A549 (cell line): ENCODE results near the gene HECTD2. TPM values are rescaled to one million over a fixed set of nuclear protein-coding genes. Genes with fewer than 3 reads are reported as not detected.

Source experiments
- ATAC-seq, 2 experiments: fragments of 200-7000 bp in 1 of 2; fragments of >200 bp in 1 of 2; cut with Nextera tagmentation in 1 of 2; cut with Tn5 transposase in 1 of 2; 3 replicates each; pipeline versions ENCODE4 v1.8.0 to v1.9.1; 2018 to 2020; ENCODE audit warnings: mild to moderate bottlenecking in 1 of 2, moderate library complexity in 1 of 2
- CTCF ChIA-PET: fragments of 300-600 bp; sonication (Branson Sonifier 250); formaldehyde crosslinking; extraction: SDS; loops from one replicate; lab custom pipeline; 2021; ENCODE audit warnings: antibody characterized with exemption, inconsistent platforms; lab: Yijun Ruan, JAX
- POLR2A ChIA-PET: fragments of 350-600 bp; formaldehyde crosslinking; extraction: SDS; loops from one replicate; lab custom pipeline; 2021; ENCODE audit warnings: antibody characterized with exemption, inconsistent platforms; lab: Yijun Ruan, JAX
- DNase-seq, 2 experiments: peaks; one replicate each; pipeline versions ENCODE4 v3.0.0 to v3.0.0-alpha.2; 2011 to 2016; ENCODE audit warnings: low read depth in 1 of 2, low spot score in 1 of 2
- FAIRE-seq: peaks from 2 replicates; lab custom pipeline; 2011; peaks lifted over from hg19 to GRCh38; lab: Jason Lieb, UNC
- H3K27ac ChIP-seq, 2 experiments: fragments of >200 bp; sonication (Bioruptor Twin); formaldehyde crosslinking; 3 replicates each; pipeline ENCODE4 v1.5.1; 2016 to 2017
- H3K4me1 ChIP-seq: fragments of >200 bp; sonication (Bioruptor Twin); formaldehyde crosslinking; 3 replicates; pipeline ENCODE4 v1.6.1; 2016
- H3K4me2 ChIP-seq: fragments of >200 bp; sonication (Bioruptor Twin); formaldehyde crosslinking; 3 replicates; pipeline ENCODE4 v1.6.1; 2016
- H3K4me3 ChIP-seq: fragments of >200 bp; sonication (Bioruptor Twin); formaldehyde crosslinking; 3 replicates; pipeline ENCODE4 v1.5.1; 2016
- H3K9me3 ChIP-seq: fragments of >200 bp; sonication (Bioruptor Twin); formaldehyde crosslinking; 3 replicates; pipeline ENCODE4 v1.6.1; 2016
- ATOH8 ChIP-seq: fragments of 250-450 bp; sonication (Bioruptor Pico); IDR thresholded peaks from 2 replicates; pipeline ENCODE4 v1.5.0; 2020; ENCODE audit warnings: low read depth, mild to moderate bottlenecking, moderate library complexity
- BHLHE40 ChIP-seq: IDR thresholded peaks from 2 replicates; pipeline ENCODE4 v1.6.1; 2012; ENCODE audit warnings: low read depth, low read length, inconsistent platforms
- E2F6 ChIP-seq: IDR thresholded peaks from 2 replicates; pipeline ENCODE4 v1.6.1; 2012; ENCODE audit warnings: low read depth, borderline replicate concordance
- EHF ChIP-seq: fragments of 250-450 bp; sonication (Bioruptor Pico); IDR thresholded peaks from 2 replicates; pipeline ENCODE4 v1.5.0; 2020; ENCODE audit warnings: mild to moderate bottlenecking
- ELK1 ChIP-seq: fragments of 150-350 bp; IDR thresholded peaks from 2 replicates; pipeline ENCODE4 v1.6.1; 2014; ENCODE audit warnings: low read depth, mild to moderate bottlenecking, low read length
- EP300 ChIP-seq, 2 experiments: fragments of >200 bp; sonication (Bioruptor Twin); formaldehyde crosslinking; IDR thresholded peaks; 2 replicates in 1 of 2; 3 replicates in 1 of 2; pipeline ENCODE4 v1.6.1; 2016 to 2017
- ESRRA ChIP-seq: fragments of 150-350 bp; IDR thresholded peaks from 2 replicates; pipeline ENCODE4 v1.6.1; 2014; ENCODE audit warnings: mild to moderate bottlenecking, low read length, borderline replicate concordance
- FOSB ChIP-seq: fragments of 250-450 bp; sonication (Bioruptor Pico); IDR thresholded peaks from 2 replicates; pipeline ENCODE4 v1.5.0; 2020; ENCODE audit warnings: mild to moderate bottlenecking, moderate library complexity
- HES2 ChIP-seq: fragments of >200 bp; sonication (Bioruptor Twin); formaldehyde crosslinking; IDR thresholded peaks from 2 replicates; pipeline ENCODE4 v1.6.1; 2016
- HMGXB4 ChIP-seq: fragments of 250-450 bp; sonication (Bioruptor Pico); IDR thresholded peaks from 2 replicates; pipeline ENCODE4 v1.5.0; 2021; ENCODE audit warnings: mild to moderate bottlenecking, moderate library complexity, borderline replicate concordance
- HOXB13 ChIP-seq: fragments of 250-450 bp; sonication (Bioruptor Pico); IDR thresholded peaks from 2 replicates; pipeline ENCODE4 v1.5.0; 2020; ENCODE audit warnings: low read depth, mild to moderate bottlenecking, moderate library complexity
- JUN ChIP-seq, 2 experiments: fragments of >200 bp; sonication (Bioruptor Twin); formaldehyde crosslinking; IDR thresholded peaks; 2 replicates in 1 of 2; 3 replicates in 1 of 2; pipeline ENCODE4 v1.6.1; 2016 to 2017
- KDM5A ChIP-seq: fragments of 200-600 bp; sonication (generic); IDR thresholded peaks from 2 replicates; pipeline ENCODE4 v1.6.1; 2016; ENCODE audit warnings: antibody characterized with exemption, mild to moderate bottlenecking
- MAFK ChIP-seq: fragments of 450-650 bp; IDR thresholded peaks from 2 replicates; pipeline ENCODE4 v1.6.1; 2014; ENCODE audit not compliant: partially characterized antibody
- MAX ChIP-seq: IDR thresholded peaks from 2 replicates; pipeline ENCODE4 v1.6.1; 2012
- NPAS2 ChIP-seq: fragments of 250-450 bp; sonication (Bioruptor Pico); IDR thresholded peaks from 2 replicates; pipeline ENCODE4 v1.8.0; 2022; ENCODE audit warnings: mild to moderate bottlenecking, moderate library complexity, borderline replicate concordance
- NR3C1 ChIP-seq: fragments of >200 bp; sonication (Bioruptor Twin); formaldehyde crosslinking; IDR thresholded peaks from 3 replicates; pipeline ENCODE4 v1.6.1; 2017
- PBX3 ChIP-seq: IDR thresholded peaks from 2 replicates; pipeline ENCODE4 v1.6.1; 2012
- SMC3 ChIP-seq: fragments of >200 bp; sonication (Bioruptor Twin); formaldehyde crosslinking; IDR thresholded peaks from 3 replicates; pipeline ENCODE4 v1.6.1; 2018; ENCODE audit warnings: inconsistent platforms
- TP53 ChIP-seq: fragments of 250-450 bp; sonication (Bioruptor Pico); IDR thresholded peaks from 2 replicates; pipeline ENCODE4 v1.5.0; 2021; ENCODE audit warnings: mild to moderate bottlenecking, moderate library complexity
- USF2 ChIP-seq: fragments of 450-650 bp; IDR thresholded peaks from 2 replicates; pipeline ENCODE4 v1.6.1; 2014; ENCODE audit warnings: antibody characterized with exemption
- ZC3H11A ChIP-seq: fragments of 450-650 bp; IDR thresholded peaks from 2 replicates; pipeline ENCODE4 v1.6.1; 2014; ENCODE audit warnings: antibody characterized with exemption, mild to moderate bottlenecking
- ZFP36 ChIP-seq: fragments of 450-650 bp; IDR thresholded peaks from 2 replicates; pipeline ENCODE4 v1.6.1; 2014; ENCODE audit warnings: borderline replicate concordance; ENCODE audit not compliant: partially characterized antibody
- ZSCAN20 ChIP-seq: fragments of 250-450 bp; sonication (Bioruptor Pico); IDR thresholded peaks from 2 replicates; pipeline ENCODE4 v1.8.0; 2022; ENCODE audit warnings: mild to moderate bottlenecking, moderate library complexity
- WGBS: methylation state at CpG from one replicate; pipeline ENCODE4 v1.1.6; 2017; ENCODE audit errors: missing lambda C conversion rate; 5-methylcytosine and 5-hydroxymethylcytosine counted together
- polyA plus RNA-seq, 4 experiments: library from polyadenylated mRNA; depleted of rRNA in 3 of 4; stranded (reverse); fragments of >200 nt; fragmentation: RNase III in 1 of 4; extraction: RNeasy Plus Mini Kit Qiagen cat#74134 plus additional on column Dnase treatment in 1 of 4; gene quantifications; 2 replicates in 3 of 4; 3 replicates in 1 of 4; pipeline ENCODE4 v1.2.3, GENCODE V29; 2011 to 2017

Gene HECTD2
- polyA plus RNA-seq, 2 of the 4 experiments (the other 2 are of a cell fraction): 4.1 to 13.9 TPM

GRCh38 chr10:91391920-91392319, 18.2 kb upstream of the HECTD2 start:
- no peak for FAIRE-seq
- WGBS: 92% methylated on average over 1 of the region's 1 CpG
- CTCF ChIA-PET: interaction anchor here (0.5 to 2.5 kb wide), 8 partner anchors 11 to 521 kb away, joined by 3 to 9 read pairs (median 4); no protein-coding TSS in a partner anchor

GRCh38 chr10:91406322-91406721, 3.8 kb upstream of the HECTD2 start:
- no peaks in the 10 kb centered on the region for H3K9me3 ChIP-seq
- FAIRE-seq (no peak), ATAC-seq (no peak), DNase-seq (no peak)
- no peak overlapping the region for H3K4me2 ChIP-seq
- POLR2A ChIA-PET: no interaction called here
- peaks cover 12% of the 10 kb centered on the region; the same call in 2 of the 3 replicates for H3K4me1 ChIP-seq
- H3K27ac ChIP-seq: no peak overlapping the region
- H3K4me3 ChIP-seq: no peak overlapping the region
- CTCF ChIA-PET: interaction anchor here (2.3 kb wide), 1 partner anchor 16 kb away, joined by 7 read pairs; no protein-coding TSS in a partner anchor
- 93% methylated on average over 3 of the region's 3 CpGs for WGBS
- no peak for TF ChIP-seq E2F6
- no peak for TF ChIP-seq NPAS2 (CRISPR knock-in tag)
- TF ChIP-seq EP300 (IDR thresholded peaks at IDR 0.05): no peak
- TF ChIP-seq PBX3: no peak
- no peak for TF ChIP-seq NR3C1
- TF ChIP-seq ZSCAN20 (CRISPR knock-in tag): no peak
- TF ChIP-seq HOXB13 (CRISPR knock-in tag): no peak
- TF ChIP-seq ESRRA: no peak
- no peak for TF ChIP-seq ZFP36
- no peak for TF ChIP-seq USF2
- TF ChIP-seq HES2: no peak

More at GRCh38 chr10:91391920-91392319, 18.2 kb upstream of the HECTD2 start:
- DNase-seq (no peak), ATAC-seq (no peak)
- Histone ChIP-seq H3K27ac (no peak overlapping the region), H3K4me3 (no peak overlapping the region), H3K4me2 (no peak overlapping the region), H3K9me3 (no peaks in the 10 kb centered on the region), H3K4me1 (0 out of 3 replicates have a peak, but pooled peaks cover 4% of the 10 kb centered on the region)
- TF ChIP-seq FOSB (CRISPR knock-in tag): no peak
- TF ChIP-seq BHLHE40: no peak
- no peak for TF ChIP-seq TP53 (CRISPR knock-in tag)
- no peak for TF ChIP-seq JUN (IDR thresholded peaks at IDR 0.05)
- no peak for TF ChIP-seq ELK1
- no peak for TF ChIP-seq NPAS2 (CRISPR knock-in tag)
- TF ChIP-seq PBX3: no peak
- TF ChIP-seq HES2: no peak
- TF ChIP-seq ZSCAN20 (CRISPR knock-in tag): no peak
- TF ChIP-seq ZC3H11A: no peak
- TF ChIP-seq MAFK: no peak
- TF ChIP-seq HMGXB4 (CRISPR knock-in tag): no peak
- TF ChIP-seq SMC3: no peak
- no peak for TF ChIP-seq MAX
- TF ChIP-seq KDM5A: no peak
- TF ChIP-seq EHF: no peak
- TF ChIP-seq ATOH8 (CRISPR knock-in tag): no peak
- no peak for TF ChIP-seq ESRRA
- POLR2A ChIA-PET: interaction anchor here (1.3 kb wide), 1 partner anchor 241 kb away, joined by 3 read pairs; the partner anchor contains the start of gene PPP1R3C
